GM19463 (cell line): ENCODE results near the gene ADAMTS12.
"Not testable (repeated sequence)": the region's sequence is repeated elsewhere in the genome, so short reads cannot be mapped to it uniquely, and the experiment has no call there.

ENCODE experiments used
- ATAC-seq: cut with Tn5 transposase; IDR thresholded peaks from one replicate; pipeline ENCODE4 v1.9.1; 2021; ENCODE audit warnings: mild to moderate bottlenecking, moderate library complexity; ENCODE audit not compliant: unreplicated experiment

Gene ADAMTS12

DNA sequence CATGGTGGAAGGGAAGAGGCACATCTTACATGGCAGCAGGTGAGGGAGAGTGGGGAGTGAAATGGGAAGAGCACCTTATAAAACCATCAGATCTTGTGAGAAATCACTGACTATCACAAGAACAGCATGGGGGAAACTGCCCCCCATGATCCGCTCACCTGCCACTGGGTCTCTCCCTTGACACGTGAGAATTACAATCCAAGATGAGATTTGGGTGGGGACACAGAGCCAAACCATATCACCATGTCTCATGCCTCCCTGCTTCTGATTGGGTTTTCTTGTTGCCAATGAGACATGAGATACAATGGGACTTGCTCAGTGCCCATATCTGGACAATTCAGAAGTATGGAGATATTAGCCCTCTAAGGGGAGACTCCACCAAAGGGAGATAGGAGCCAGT, 353.6 kb downstream of the ADAMTS12 start:
- no peak for ATAC-seq

- no peak for ATAC-seq
These were observed 354.6 kb downstream of the ADAMTS12 start for GRCh38 chr5:33537240-33537639.

- no peak for ATAC-seq
These were observed 355.0 kb downstream of the ADAMTS12 start for GRCh38 chr5:33536802-33537201.

DNA sequence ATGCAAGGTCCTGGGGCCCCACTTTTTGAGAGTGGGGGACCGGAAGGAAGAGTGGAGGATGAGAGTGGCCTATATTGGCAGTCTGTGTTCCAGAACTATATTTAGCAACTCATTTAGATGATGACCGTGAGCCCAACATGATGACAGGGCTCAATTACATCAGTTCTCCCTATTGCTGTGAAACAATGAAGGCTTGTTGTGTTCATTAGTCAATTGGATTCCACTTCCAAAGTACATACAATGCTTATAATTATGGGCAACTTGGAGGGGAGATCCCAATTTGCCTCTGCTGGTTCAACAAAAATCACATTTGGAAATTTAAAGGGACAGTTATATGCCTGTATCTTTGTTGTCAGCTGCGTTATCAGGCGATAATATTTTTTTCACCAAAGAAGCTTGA, 360.0 kb downstream of the ADAMTS12 start:
- no peak for ATAC-seq

- no peak for ATAC-seq
These were observed 360.8 kb downstream of the ADAMTS12 start for GRCh38 chr5:33531037-33531298.

- no peak for ATAC-seq
These were observed 361.4 kb downstream of the ADAMTS12 start for GRCh38 chr5:33530183-33531036.

DNA sequence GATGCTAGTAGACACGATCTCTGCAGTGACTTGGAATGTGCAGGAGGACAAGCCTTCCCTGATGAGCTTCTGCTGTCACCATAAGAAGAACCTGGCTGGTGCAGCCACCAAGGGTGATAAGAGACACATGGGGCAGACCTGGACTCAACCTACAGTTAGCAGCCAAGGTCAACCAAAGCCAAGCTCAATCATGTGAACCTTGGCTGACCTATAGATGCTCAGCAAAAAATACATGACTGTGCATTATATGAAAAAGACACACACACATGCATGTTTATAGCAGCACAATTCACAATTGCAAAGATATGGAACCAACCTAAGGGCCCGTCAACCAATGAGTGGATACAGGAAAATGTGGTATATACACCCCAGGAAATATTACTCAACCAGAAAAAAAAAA, 364.1 kb downstream of the ADAMTS12 start:
- ATAC-seq = no peak

- ATAC-seq = no peak
These were observed 365.0 kb downstream of the ADAMTS12 start for GRCh38 chr5:33526755-33527154.

DNA sequence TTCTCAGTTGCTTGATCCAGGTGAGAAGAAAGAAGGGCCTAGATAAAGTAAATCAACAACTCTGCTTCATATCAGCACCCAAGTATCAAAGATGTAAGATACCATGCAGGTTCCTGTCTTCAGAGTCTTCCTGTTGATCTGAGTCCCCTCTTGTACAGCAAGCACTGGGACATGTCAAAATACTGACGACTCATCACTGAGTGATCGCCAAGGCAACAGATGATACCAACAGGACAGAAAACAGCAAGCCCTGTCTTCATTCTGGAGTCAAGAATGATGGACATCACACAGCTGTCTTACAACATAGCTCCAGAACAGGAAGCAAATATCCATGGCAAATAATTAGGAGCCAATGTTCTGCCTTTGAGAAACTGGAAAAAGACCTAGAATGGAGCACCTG, 367.3 kb downstream of the ADAMTS12 start:
- ATAC-seq = no peak

- no peak for ATAC-seq
These were observed 368.5 kb downstream of the ADAMTS12 start for GRCh38 chr5:33523208-33523771.

DNA sequence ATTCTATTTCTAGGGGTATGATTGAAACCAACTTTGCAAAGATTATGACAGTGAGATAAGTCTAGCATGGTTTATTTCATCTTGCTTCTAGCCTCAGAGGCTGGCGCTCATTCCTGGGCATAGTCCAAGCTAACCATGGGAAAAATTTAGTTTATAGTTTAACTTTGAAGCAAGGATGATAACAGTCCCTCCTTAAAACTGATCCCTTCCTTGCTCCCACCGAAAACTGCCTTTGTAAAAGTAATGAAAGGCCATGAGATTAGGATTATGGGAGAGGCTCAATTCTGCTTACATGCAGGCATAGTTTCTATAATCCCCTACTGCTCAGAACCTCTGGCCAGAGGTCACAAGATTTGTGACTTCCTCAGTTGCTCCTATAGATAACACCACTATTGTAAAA, 375.4 kb downstream of the ADAMTS12 start:
- no peak for ATAC-seq

GRCh38 chr5:33515366-33515765, 376.4 kb downstream of the ADAMTS12 start:
- not testable (repeated sequence) for ATAC-seq

DNA sequence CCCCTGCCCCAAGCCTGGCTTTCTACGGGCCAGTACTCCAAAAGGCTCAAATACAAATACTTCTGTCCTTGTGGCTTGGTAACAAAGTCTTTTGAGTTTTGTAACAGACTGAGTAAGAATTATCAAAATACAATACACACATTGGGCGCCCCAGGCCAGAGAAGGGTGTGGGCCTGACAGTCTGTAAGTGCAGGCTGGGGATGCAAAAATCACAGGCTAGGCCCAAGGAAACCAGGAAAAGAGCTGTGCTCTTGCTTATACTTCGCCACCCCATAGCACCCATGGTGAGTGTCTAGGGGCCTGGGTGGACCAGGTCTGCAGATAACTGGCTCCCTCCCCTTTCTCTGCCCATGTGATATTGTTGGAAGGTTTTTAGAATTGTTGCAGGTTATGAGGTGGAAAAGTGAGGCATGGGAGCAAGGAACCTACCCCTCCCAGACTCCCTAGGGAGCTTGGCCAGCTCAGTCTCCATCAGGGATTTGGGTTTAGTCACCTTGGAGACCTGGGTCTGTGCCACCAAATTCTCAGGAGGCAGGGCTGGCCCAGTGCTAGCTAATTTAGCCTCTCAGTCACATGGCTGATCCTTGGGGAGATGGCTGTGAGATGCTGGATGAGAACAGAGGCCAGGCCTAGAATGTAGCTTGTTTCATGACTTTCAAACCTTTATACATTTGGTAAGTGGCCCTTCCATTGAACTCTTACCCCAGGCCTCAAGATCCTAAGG, 378.2 kb downstream of the ADAMTS12 start:
- no peak for ATAC-seq

GRCh38 chr5:33509036-33509435, 382.8 kb downstream of the ADAMTS12 start:
- ATAC-seq = no peak

DNA sequence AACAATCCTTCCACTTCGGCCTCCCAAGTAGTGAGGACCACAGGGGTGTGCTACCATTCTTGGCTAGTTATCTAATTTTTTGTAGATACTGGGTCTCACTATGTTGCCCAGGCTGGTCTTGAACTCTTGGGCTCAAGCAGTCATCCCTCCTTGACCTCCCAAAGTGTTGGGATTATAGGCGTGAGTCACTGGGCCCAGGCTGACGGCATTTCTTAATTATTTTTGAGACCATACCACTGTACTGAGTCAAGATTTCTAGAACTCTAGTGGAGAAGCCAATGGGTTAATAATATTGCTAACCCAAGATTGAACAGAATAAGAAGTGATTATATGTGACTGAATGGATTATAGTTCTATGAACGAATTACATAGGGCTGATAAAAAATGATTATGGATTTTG, 384.4 kb downstream of the ADAMTS12 start:
- ATAC-seq = no peak

DNA sequence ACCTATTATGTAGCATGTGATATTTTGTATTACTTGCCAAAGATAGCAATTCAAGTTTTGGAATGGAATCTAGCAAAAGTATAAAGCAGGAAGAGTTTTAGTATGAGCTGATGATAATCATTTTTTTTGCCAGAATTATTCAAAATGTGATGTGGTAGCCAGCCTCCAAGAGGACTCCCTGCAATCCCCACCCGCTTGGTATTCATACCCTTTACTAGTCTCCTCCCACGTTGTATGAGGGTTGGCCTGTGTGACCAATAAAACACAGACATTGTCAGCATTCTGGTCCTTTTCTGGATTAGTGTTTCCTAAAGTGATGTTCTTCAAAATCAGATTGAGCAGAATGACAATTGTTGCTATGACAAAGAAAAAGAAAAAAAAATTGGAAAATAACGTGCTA, 387.2 kb downstream of the ADAMTS12 start:
- no peak for ATAC-seq

- no peak for ATAC-seq
These were observed 389.9 kb downstream of the ADAMTS12 start for GRCh38 chr5:33501899-33502298.

DNA sequence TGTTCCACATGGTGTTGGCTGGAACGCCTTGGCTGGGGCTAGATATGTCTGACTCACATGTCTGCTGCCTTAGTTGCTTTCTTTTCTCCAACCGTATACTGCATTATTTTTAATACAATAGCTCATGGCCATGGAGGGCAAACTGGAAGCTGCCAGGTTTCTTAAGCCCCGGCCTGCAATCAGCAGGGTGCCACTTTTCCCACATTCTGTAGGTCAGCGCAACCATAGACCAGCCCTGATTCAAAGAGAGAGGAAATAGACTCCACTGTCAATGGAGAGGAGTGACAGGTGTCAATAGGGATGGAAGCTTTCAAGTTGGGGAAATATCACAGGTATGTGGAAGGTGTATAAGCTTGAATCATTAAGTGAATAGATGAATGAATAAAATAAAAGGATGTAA, 390.5 kb downstream of the ADAMTS12 start:
- no peak for ATAC-seq

GRCh38 chr5:33494466-33494865, 397.3 kb downstream of the ADAMTS12 start:
- no peak for ATAC-seq

DNA sequence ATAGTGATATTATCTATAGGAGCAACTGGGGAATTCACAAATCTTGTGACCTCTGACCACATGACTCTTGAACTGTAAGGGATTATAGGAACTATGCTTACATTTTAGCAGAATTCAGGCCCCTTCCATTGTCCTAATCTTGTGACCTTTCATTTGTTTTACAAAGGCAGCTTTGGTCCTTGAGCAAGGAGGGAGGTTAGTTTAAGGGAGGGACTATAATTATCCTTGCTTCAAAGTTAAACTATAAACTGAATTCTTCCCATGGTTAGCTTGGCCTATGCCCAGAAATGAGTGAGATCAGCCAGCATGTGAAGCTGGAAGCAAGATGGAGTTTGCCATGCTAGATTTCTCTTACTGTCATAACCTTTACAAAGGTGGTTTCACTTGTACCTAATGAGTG, 399.8 kb downstream of the ADAMTS12 start:
- ATAC-seq = no peak

DNA sequence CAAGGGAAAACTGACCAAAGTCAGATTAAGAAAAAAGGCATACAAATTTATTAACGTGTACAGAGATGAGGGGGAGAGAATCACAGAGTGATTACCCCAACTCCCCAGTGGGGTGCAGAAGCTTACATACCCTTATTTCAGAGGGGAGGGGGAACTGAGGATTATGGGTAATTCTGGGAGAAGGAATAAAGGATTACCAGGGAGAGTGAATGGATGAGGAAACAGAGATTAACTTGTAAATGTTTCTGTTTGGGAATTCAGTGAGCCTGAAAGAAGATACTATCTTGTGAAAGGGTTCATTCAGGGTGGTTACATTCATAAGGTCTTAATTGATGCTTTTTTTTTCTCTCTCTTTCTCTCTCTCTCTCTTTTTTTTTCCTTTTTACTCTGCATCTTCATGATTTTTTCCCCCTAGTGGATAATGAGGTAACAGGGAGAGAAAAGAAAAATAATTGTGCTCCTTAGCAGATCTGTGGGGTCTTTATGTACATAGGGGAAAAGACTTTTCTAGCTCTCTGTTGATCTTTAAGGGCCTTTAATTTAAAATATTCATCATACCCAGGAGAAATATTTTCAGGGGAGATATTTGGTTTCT, 401.6 kb downstream of the ADAMTS12 start:
- ATAC-seq = no peak
